KBM-7 (cell line): ENCODE measurements around the gene NMNAT2.
"Not testable (repeated sequence)": the region's sequence is repeated elsewhere in the genome, so short reads cannot be mapped to it uniquely, and the experiment has no call there.

ENCODE experiments used
- DNase-seq: peaks from one replicate; pipeline ENCODE4 v3.0.0-alpha.2; 2015
- in situ Hi-C: fragments of 300-500 bp; cut with MboI; formaldehyde crosslinking; loops from 2 replicates; pipeline ENCODE4 v1.14.3; 2020; ENCODE audit warnings: low sequenced_read_pairs, low pct_unique_long_range_greater_than_20kb, mixed read lengths

The NMNAT2 gene

GRCh38 chr1:183248989-183249691 lies 169.0 kb downstream of the NMNAT2 start:
- in situ Hi-C loops = loop anchor here (25.0 kb wide), 1 partner anchor 287 kb away; the partner anchor contains the start of gene SHCBP1L
- no peak for DNase-seq

DNA sequence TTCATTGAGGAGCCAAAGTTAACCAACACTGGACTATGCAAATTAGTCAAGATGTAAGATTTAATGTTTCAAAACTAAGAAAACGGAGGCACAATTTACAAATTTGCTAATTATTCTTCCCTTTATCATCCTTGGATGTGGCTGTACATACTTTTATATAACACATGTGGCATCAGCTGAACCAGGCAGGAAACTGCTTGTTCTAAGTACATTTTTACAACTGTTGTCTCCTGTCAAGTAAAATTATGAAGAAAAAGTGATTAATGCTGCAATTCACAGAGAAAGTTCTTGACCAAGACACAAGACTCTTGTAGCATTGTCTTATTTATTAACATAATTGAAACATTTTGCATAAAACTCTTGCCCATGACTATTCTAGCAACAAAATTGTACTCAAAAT lies 170.2 kb downstream of the NMNAT2 start:
- in situ Hi-C loops = loop anchor here (25.0 kb wide), 1 partner anchor 286 kb away; the partner anchor contains the start of gene SHCBP1L

GRCh38 chr1:183247484-183247883 lies 170.7 kb downstream of the NMNAT2 start:
- in situ Hi-C loops = loop anchor here (25.0 kb wide), 1 partner anchor 285 kb away; the partner anchor contains the start of gene SHCBP1L
- no peak for DNase-seq

More for the DNA sequence above, 170.2 kb downstream of the NMNAT2 start:
- no peak for DNase-seq

DNA sequence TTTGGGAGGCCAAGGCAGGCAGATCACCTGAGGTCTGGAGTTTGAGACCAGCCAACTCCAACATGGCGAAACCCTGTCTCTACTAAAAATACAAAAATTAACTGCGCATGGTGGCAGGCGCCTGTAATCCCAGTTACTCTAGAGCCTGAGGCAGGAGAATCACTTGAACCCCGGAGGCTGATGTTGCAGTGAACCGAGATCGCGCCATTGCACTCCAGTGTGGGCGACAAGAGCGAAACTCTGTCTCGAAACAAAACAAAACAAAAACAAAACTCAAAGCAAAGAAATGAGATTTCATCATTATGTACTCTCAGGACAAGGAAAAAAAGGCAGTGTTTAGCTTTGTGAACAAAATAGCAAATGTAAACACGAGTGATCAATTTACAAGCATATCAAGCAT lies 171.1 kb downstream of the NMNAT2 start:
- in situ Hi-C loops = loop anchor here (25.0 kb wide), 1 partner anchor 285 kb away; the partner anchor contains the start of gene SHCBP1L
- no peak for DNase-seq

DNA sequence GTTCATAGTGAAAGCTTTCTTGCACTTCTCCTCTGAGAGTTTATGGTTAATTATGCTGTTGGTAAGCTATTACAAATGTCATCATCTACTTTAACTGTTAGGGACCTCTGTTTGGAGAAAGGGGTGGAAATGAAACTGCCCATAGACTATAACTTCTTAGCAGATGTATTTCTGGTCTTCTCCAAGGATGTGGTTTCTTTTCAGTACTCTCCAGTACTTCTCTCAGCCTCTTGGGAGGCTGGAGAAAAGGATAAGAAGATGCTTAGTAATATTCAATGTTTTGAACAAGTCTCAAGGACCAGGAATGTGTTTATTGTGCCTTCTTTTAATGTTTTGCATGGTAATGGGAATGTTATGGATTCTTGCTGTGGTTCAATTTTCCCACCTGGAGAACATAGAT lies 171.7 kb downstream of the NMNAT2 start:
- in situ Hi-C loops = loop anchor here (25.0 kb wide), 1 partner anchor 284 kb away; the partner anchor contains the start of gene SHCBP1L
- DNase-seq = no peak

- no peak for DNase-seq
- in situ Hi-C loops = loop anchor here (25.0 kb wide), 1 partner anchor 283 kb away; the partner anchor contains the start of gene SHCBP1L
These were observed 172.8 kb downstream of the NMNAT2 start for GRCh38 chr1:183245357-183245756.

DNA sequence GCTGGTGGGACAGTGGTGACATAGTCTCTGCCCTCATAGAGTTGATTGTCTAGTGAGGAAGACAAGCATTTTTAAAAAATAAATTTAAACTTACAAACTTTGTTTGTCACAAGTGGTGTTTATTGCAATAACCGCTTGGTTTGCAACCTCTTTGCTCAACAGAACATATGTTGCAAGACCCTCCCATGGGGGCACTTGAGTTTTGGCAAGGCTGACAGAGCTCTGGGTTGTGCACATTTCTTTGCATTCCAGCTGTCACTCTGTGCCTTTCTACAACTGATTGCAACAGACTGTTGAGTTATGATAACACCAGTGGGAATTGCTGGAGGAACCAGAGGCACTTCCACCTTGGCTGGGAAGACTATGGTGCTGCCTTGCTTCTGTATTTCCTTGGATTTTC lies 173.7 kb downstream of the NMNAT2 start:
- DNase-seq = no peak
- in situ Hi-C loops = loop anchor here (25.0 kb wide), 1 partner anchor 282 kb away; the partner anchor contains the start of gene SHCBP1L

GRCh38 chr1:183243161-183244050 lies 174.8 kb downstream of the NMNAT2 start:
- DNase-seq = no peak
- in situ Hi-C loops = loop anchor here (25.0 kb wide), 1 partner anchor 281 kb away; the partner anchor contains the start of gene SHCBP1L

- in situ Hi-C loops = loop anchor here (25.0 kb wide), 1 partner anchor 280 kb away; the partner anchor contains the start of gene SHCBP1L
These were observed 175.6 kb downstream of the NMNAT2 start for GRCh38 chr1:183242556-183242955.

DNA sequence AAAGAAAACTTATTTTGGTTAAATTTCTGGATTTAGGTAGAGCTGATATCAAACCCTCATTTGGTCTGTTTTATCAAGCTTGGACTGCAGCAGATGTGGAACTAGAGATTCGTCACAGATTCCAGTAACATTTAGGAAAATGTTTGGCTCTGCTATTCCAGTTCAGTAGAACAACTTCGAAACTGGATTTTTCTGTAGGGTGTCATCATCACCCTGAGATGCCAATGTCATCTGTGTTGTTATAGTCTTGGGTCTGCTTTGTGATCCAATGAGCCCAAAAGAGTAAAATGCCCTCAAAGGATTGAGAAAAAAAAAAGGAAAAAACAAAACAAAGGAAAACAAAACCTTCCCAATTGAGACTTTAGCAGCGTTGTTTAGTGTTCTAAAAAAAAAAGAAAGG lies 176.7 kb downstream of the NMNAT2 start:
- DNase-seq = no peak
- in situ Hi-C loops = loop anchor here (25.0 kb wide), 1 partner anchor 279 kb away; the partner anchor contains the start of gene SHCBP1L

More at GRCh38 chr1:183242556-183242955, 175.6 kb downstream of the NMNAT2 start:
- DNase-seq = no peak

- in situ Hi-C loops = loop anchor here (25.0 kb wide), 1 partner anchor 279 kb away; the partner anchor contains the start of gene SHCBP1L
- DNase-seq = not testable (repeated sequence)
These were observed 177.3 kb downstream of the NMNAT2 start for GRCh38 chr1:183240853-183241252.

GRCh38 chr1:183240526-183240825 lies 177.7 kb downstream of the NMNAT2 start:
- in situ Hi-C loops = loop anchor here (25.0 kb wide), 1 partner anchor 278 kb away; the partner anchor contains the start of gene SHCBP1L
- no peak for DNase-seq

DNA sequence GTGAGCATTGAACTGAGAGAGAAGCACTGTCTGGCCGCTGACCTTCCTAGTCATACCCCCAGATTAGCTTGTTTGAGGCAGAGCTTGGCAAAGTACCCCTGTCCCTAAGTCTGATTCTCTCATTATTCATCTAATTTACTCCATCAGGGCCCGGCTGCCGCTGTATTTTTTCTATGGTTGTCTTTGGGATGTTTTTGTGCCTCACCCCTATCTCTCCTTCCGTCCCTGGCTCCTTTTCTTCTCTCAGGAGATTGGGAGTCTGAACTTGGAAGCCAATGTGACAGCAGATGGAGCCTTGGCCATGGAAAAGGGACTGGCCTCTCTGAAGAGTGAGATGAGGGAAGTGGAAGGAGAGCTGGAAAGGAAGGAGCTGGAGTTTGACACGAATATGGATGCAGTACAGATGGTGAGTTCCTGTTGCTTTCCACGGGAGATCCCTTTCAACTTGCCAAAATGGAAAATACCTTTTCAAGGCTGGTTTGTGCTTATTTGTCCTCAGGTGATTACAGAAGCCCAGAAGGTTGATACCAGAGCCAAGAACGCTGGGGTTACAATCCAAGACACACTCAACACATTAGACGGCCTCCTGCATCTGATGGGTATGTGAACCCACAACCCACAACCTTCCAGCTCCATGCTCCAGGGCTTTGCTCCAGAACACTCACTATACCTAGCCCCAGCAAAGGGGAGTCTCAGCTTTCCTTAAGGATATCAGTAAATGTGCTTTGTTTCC lies 178.2 kb downstream of the NMNAT2 start:
- in situ Hi-C loops = loop anchor here (25.0 kb wide), 1 partner anchor 278 kb away; the partner anchor contains the start of gene SHCBP1L
- no peak for DNase-seq

DNA sequence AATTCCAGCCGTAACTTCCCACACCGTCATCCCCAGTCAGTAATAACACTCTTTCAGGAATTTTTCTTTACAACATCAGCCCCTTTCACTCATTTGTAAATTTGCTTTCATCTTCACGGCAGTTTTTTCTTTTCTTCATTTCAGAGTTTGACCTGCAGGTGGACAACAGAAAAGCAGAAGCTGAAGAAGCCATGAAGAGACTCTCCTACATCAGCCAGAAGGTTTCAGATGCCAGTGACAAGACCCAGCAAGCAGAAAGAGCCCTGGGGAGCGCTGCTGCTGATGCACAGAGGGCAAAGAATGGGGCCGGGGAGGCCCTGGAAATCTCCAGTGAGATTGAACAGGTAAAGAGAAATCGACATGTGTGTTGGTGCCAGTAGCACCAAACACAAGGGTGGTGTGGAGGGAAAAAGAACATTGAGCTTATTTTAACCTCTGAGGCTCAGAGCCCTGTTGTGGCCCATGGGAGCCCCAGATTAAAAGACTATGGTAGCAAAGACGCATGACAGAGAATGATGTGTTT lies 178.9 kb downstream of the NMNAT2 start:
- in situ Hi-C loops = loop anchor here (25.0 kb wide), 1 partner anchor 277 kb away; the partner anchor contains the start of gene SHCBP1L
- DNase-seq = no peak

GRCh38 chr1:183238071-183238470 lies 180.1 kb downstream of the NMNAT2 start:
- in situ Hi-C loops = loop anchor here (25.0 kb wide), 1 partner anchor 276 kb away; the partner anchor contains the start of gene SHCBP1L
- no peak for DNase-seq

GRCh38 chr1:183237046-183237445 lies 181.1 kb downstream of the NMNAT2 start:
- in situ Hi-C loops = loop anchor here (25.0 kb wide), 1 partner anchor 275 kb away; the partner anchor contains the start of gene SHCBP1L
- DNase-seq = no peak

- in situ Hi-C loops = loop anchor here (25.0 kb wide), 1 partner anchor 274 kb away; the partner anchor contains the start of gene SHCBP1L
These were observed 181.9 kb downstream of the NMNAT2 start for GRCh38 chr1:183236158-183236725.

DNA sequence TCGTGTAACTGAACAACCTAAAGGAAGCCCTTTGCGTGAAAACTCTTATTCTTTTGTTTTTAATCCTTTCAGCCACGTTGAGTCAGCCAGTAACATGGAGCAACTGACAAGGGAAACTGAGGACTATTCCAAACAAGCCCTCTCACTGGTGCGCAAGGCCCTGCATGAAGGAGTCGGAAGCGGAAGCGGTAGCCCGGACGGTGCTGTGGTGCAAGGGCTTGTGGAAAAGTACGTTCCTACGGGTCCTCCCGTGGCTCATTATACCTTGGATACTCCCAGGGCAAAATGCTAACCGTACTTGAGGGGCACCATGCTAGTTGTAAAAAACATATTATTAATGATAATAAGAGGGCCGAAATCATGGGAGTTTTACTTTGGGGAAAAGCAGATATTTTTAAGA lies 182.7 kb downstream of the NMNAT2 start:
- in situ Hi-C loops = loop anchor here (25.0 kb wide), 1 partner anchor 273 kb away; the partner anchor contains the start of gene SHCBP1L
- DNase-seq = no peak

More at GRCh38 chr1:183236158-183236725, 181.9 kb downstream of the NMNAT2 start:
- no peak for DNase-seq
